Parathyroid adenoma (tissue), 2 donors: ENCODE data around the gene COL2A1.
A peak's percentile ranks its signal among the peaks of the same experiment; 100 is the strongest.

Source experiments
- H2AFZ ChIP-seq: fragments of 300-600 bp; sonication (generic); one replicate; pipeline ENCODE4 v1.7.0; 2017; ENCODE audit warnings: antibody characterized with exemption, mild to moderate bottlenecking
- H3K27ac ChIP-seq: fragments of 300-600 bp; sonication (generic); one replicate; pipeline ENCODE4 v1.7.0; 2017
- H3K27me3 ChIP-seq: fragments of 300-600 bp; sonication (generic); one replicate; pipeline ENCODE4 v1.7.0; 2017; ENCODE audit warnings: low read length; ENCODE audit not compliant: control insufficient read depth, insufficient read depth
- H3K36me3 ChIP-seq: fragments of 300-600 bp; sonication (generic); one replicate; pipeline ENCODE4 v1.7.0; 2017; ENCODE audit warnings: low read length; ENCODE audit not compliant: control insufficient read depth, insufficient read depth
- H3K4me1 ChIP-seq: fragments of 300-600 bp; sonication (generic); one replicate; pipeline ENCODE4 v1.7.0; 2017; ENCODE audit warnings: control low read depth
- H3K4me2 ChIP-seq: fragments of 300-600 bp; sonication (generic); one replicate; pipeline ENCODE4 v1.7.0; 2017; ENCODE audit warnings: low read length
- H3K4me3 ChIP-seq: fragments of 300-600 bp; sonication (generic); one replicate; pipeline ENCODE4 v1.7.0; 2017; ENCODE audit warnings: low read depth, low read length
- H3K79me2 ChIP-seq: fragments of 300-600 bp; sonication (generic); one replicate; pipeline ENCODE4 v1.7.0; 2017; ENCODE audit warnings: control low read depth
- H3K9ac ChIP-seq: fragments of 300-600 bp; sonication (generic); one replicate; pipeline ENCODE4 v1.7.0; 2017; ENCODE audit warnings: mild to moderate bottlenecking
- H3K9me3 ChIP-seq: fragments of 300-600 bp; sonication (generic); one replicate; pipeline ENCODE4 v1.7.0; 2017; ENCODE audit warnings: low read length; ENCODE audit not compliant: control insufficient read depth
- TF ChIP-seq, protein P1 (sequence below): fragments of 300-600 bp; sonication (generic); IDR thresholded peaks from one replicate; pipeline ENCODE4 v1.7.0; 2017; ENCODE audit warnings: antibody characterized with exemption, mild to moderate bottlenecking
- donor health status: primary hyperparathyroidism.

The COL2A1 gene

DNA sequence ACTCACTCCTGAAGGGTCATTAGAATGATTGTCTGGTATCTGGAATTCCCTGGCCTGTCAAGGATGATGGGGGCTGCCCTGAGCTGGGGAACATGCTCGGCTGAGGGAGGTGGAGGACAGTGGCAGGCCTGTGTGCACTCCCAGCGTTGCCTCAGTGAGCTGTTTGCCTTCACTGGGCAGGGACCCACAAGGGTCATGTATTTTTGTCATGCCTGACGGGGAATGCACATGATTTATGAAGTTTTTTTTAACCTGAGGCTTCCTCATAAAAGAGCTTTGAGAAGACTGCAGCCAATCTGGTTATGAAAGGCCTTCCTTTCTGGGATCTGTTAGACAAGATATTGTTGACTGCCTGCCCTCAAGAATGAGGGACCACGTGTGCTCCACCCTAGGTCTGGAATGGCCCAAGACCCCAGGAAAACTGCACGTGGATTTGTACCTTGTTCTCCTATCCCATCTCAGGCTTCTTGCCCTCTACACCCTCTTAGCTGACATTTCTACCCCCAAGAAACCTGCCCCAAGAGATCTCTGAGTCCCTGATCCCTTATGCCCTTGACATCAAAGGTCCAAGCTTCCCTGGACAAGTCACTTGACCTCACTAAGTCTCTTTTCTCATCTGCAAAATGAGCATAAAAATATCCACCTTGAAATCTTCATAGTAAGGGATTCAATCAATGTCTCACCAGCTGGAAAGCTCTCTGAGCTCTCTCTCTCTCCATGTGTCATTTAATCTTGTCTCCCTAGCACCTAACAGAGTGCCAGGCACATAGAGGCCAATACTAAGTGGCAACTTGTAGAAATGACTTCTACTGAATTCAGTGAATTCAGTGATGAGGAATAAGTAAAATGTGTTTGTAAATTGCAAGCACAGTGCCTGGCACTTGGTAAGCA, 24.5 kb upstream of the COL2A1 start:
- Histone ChIP-seq H3K4me2 (no peak overlapping the region), H2AFZ (peak overlapping the region; percentile 34), H3K27ac (no peak overlapping the region), H3K36me3 (no peaks in the 10 kb centered on the region), H3K9me3 (no peaks in the 10 kb centered on the region), H3K9ac (no peak overlapping the region), H3K27me3 (no peaks in the 10 kb centered on the region), H3K4me1 (peaks cover 18% of the 10 kb centered on the region), H3K79me2 (no peaks in the 10 kb centered on the region), H3K4me3 (no peak overlapping the region)
- TF ChIP-seq, protein P1, sequence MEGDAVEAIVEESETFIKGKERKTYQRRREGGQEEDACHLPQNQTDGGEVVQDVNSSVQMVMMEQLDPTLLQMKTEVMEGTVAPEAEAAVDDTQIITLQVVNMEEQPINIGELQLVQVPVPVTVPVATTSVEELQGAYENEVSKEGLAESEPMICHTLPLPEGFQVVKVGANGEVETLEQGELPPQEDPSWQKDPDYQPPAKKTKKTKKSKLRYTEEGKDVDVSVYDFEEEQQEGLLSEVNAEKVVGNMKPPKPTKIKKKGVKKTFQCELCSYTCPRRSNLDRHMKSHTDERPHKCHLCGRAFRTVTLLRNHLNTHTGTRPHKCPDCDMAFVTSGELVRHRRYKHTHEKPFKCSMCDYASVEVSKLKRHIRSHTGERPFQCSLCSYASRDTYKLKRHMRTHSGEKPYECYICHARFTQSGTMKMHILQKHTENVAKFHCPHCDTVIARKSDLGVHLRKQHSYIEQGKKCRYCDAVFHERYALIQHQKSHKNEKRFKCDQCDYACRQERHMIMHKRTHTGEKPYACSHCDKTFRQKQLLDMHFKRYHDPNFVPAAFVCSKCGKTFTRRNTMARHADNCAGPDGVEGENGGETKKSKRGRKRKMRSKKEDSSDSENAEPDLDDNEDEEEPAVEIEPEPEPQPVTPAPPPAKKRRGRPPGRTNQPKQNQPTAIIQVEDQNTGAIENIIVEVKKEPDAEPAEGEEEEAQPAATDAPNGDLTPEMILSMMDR = no peak

DNA sequence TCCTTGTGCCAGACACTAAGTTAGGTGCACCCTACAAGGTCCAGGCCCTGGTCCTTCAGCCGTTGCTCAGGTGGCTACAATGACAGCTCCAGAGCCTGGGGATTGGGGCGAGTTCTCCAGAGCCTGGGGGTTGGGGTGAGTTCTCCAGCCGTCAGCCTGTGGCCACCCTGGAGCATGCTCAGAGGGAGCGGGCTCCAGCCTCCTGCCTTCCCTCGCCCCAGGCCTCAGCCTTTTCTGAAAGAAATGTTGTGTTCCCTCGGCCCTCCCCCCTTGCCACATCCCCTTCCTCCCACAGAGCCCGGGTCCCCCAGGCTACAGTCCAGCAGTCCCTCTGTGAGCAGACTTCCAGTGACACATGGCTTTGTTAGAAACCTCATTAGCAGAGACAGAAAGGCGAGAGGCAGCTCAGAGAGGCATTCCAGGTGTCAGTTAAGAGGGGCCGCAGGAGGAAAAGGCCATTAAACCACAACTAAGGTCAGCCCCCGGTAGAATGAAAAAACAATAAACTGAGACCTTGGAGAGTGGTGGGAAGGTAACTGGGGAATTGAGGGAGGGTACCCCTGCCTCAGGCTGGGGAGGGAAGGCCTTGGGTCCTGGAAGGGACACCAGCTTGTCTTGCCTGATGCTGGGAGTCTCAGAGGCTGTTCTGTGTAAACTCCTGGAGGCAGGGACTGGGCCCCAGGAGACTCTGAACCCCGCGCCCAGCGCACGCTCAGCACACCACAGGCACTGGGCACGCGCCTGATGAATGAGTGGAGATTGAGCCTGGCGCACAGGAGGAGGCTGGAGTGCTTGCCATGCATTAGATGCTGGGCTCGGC, 23.1 kb upstream of the COL2A1 start:
- Histone ChIP-seq H3K27me3 (no peaks in the 10 kb centered on the region), H3K79me2 (no peaks in the 10 kb centered on the region), H3K4me1 (peaks cover 31% of the 10 kb centered on the region), H2AFZ (no peak overlapping the region), H3K27ac (no peak overlapping the region), H3K4me3 (no peak overlapping the region), H3K36me3 (no peaks in the 10 kb centered on the region), H3K4me2 (no peak overlapping the region), H3K9me3 (no peaks in the 10 kb centered on the region), H3K9ac (no peak overlapping the region)
- TF ChIP-seq, protein P1 = no peak

DNA sequence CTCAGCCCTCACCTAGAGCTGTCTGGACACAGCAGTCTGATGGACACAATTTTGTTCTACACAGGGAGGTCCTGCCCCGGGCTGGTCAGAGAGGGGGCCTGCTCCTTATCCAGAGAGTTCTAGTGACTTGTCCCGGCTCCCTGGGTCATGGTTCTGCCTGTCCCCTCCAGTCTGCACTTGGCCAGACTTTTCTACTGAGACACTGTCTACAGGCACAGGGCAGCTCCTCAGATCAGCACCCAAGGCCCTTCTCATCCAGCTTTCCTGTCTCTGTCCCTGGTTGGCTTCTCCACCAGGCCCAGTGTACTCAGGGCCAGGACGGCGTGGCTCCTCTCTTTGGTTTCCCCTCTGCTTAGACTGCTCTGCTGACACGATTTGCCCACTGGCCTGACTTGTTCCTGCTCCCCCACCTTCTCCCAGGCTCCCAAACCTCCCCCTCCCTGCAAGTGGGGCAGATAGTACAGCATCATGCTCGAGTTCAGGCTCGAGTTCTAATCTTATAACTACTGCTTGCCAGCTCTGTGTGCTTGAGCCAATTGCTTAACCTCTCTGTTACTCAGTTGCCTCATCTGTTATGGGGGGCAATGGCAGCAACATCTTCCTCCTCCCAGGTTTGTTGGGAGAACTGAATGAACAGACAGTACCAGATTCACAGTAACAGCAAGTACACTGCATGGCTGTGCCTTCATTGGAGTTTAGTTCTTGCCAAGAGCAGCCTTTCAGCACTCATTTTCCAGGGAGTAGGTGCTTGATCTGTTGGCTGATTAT, 22.0 kb upstream of the COL2A1 start:
- Histone ChIP-seq H3K79me2 (no peaks in the 10 kb centered on the region), H3K27me3 (no peaks in the 10 kb centered on the region), H3K36me3 (no peaks in the 10 kb centered on the region), H3K9me3 (no peaks in the 10 kb centered on the region), H2AFZ (no peak overlapping the region), H3K4me3 (no peak overlapping the region), H3K9ac (no peak overlapping the region), H3K4me2 (no peak overlapping the region), H3K27ac (no peak overlapping the region), H3K4me1 (peaks cover 40% of the 10 kb centered on the region)
- TF ChIP-seq, protein P1 = no peak

DNA sequence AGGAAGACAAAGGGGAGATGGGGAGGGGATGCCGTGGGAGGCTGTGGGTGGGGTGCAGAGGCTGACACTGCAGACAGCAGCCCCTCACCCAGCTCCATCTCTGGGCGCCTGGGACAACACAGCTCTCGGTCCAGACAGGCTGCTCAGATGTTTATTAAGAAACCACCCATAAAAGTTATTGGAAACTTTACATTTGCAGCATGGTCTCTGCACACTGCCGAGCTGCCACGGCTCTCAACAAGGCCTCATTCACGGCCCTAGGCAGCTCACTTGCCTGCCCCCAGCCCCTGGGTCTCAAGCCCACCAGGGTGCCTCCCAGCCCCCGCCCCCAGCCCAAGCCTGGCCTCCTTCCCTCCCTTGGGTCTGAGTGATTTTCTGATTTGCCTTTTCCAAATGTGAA, 21.0 kb upstream of the COL2A1 start:
- Histone ChIP-seq H3K4me1 (peaks cover 40% of the 10 kb centered on the region), H3K4me3 (no peak overlapping the region), H3K27ac (no peak overlapping the region), H3K4me2 (no peak overlapping the region), H3K9ac (no peak overlapping the region), H3K27me3 (no peaks in the 10 kb centered on the region), H3K36me3 (no peaks in the 10 kb centered on the region), H3K9me3 (no peaks in the 10 kb centered on the region), H3K79me2 (no peaks in the 10 kb centered on the region), H2AFZ (no peak overlapping the region)
- TF ChIP-seq, protein P1 = no peak
